Measurements from ENCODE around the gene SLC39A8. TPM values are rescaled to one million over a fixed set of nuclear protein-coding genes. Genes with fewer than 3 reads are reported as not detected.
A peak's percentile ranks its signal among the peaks of the same experiment; 100 is the strongest.

Gene SLC39A8
- total RNA-seq, 1 experiment from 2014 or later = 340 TPM

DNA sequence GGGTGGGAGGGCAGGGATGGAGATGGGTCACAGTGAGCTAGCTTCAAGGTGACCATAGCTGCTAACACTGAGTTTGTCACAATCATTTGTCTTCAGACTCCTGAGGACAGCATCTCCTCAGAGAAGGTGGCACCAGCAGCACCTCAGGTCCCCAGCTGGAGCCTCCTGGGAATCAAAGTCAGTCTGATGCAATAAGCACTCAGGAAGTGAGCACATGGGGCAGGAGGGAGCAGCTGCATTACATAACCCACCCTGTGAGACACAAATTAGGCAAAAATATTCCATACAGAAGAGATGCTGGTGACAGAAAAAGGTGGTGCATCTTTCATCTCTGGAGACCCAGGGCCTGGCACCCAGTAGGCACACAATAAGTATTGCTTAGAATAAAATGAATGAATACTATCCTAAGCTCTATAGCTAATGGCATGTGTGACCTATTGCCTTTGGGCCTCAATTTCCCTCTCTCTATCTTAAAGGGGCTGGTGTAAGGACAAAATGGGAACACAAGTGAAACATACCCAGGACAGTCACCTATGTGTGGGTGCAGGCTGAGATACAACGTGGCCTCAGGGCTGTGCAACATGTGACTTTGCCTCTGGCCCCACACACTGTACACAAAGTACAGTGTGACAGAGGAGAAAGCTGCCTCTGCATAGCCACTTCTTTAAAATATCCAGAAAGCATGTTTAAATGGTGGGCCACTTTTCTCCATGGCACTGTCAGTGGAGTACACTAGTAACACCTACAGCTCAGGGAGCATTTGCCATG is 37.1 kb downstream of the SLC39A8 start:
- peak overlapping the region; percentile 90 for H3K27ac ChIP-seq (ENCODE audit: low read length)
- peaks cover 50% of the 10 kb centered on the region for H3K36me3 ChIP-seq (ENCODE audit: insufficient read depth, low read length)
- peaks cover 91% of the 10 kb centered on the region for H3K79me2 ChIP-seq (ENCODE audit: low read length)
- peak overlapping the region; percentile 12; the same call in 1 of the 2 replicates for H3K4me3 ChIP-seq (ENCODE audit: low read length)
- H4K20me1 ChIP-seq (ENCODE audit: insufficient read depth, low read depth, low read length) = no peaks in the 10 kb centered on the region
- H3K4me2 ChIP-seq (ENCODE audit: low read depth, low read length, poor library complexity, severe bottlenecking) = peak overlapping the region; percentile 61
- no peaks in the 10 kb centered on the region for H3K27me3 ChIP-seq (ENCODE audit: low read length)
- no peaks in the 10 kb centered on the region for H3K9me3 ChIP-seq (ENCODE audit: low read length)
- no peak overlapping the region for H2AFZ ChIP-seq (ENCODE audit: low read length)
- H3K9ac ChIP-seq (ENCODE audit: low read length) = peak overlapping the region; percentile 56
- peaks cover 97% of the 10 kb centered on the region for H3K4me1 ChIP-seq (ENCODE audit: low read length)
- DNase-seq = peak; percentile 88
- no peaks in the 10 kb centered on the region for H3K9me2 ChIP-seq (replicated peaks; ENCODE audit: insufficient read depth, low read length)

DNA sequence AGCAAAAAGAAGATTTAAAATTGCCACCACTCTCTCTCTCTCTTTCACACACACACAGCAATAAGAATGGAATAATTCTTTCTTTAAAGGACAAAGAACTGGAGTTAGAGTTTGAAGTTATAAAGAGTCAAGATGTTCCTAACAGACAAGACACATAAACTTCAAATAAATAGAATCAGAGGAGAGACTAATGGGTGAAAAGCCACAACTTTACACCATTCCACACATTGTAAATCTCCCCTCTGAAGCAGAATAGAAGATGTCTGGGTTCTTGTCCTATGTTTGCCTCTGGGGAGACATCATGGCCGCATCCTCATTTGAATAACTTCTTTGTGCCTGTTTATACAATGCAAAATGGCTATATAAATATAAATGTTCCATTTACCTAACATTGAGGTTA is 39.6 kb downstream of the SLC39A8 start:
- Histone ChIP-seq H3K4me2 (ENCODE audit: low read depth, low read length, poor library complexity, severe bottlenecking) (no peak overlapping the region), H3K36me3 (ENCODE audit: insufficient read depth, low read length) (peaks cover 47% of the 10 kb centered on the region), H3K27me3 (ENCODE audit: low read length) (no peaks in the 10 kb centered on the region), H3K9ac (ENCODE audit: low read length) (no peak overlapping the region), H4K20me1 (ENCODE audit: insufficient read depth, low read depth, low read length) (no peaks in the 10 kb centered on the region), H3K9me3 (ENCODE audit: low read length) (no peaks in the 10 kb centered on the region), H3K79me2 (ENCODE audit: low read length) (peaks cover 84% of the 10 kb centered on the region), H3K4me1 (ENCODE audit: low read length) (peaks cover 98% of the 10 kb centered on the region), H3K9me2 (replicated peaks; ENCODE audit: insufficient read depth, low read length) (no peaks in the 10 kb centered on the region), H2AFZ (ENCODE audit: low read length) (no peak overlapping the region), H3K4me3 (ENCODE audit: low read length) (no peak overlapping the region), H3K27ac (ENCODE audit: low read length) (peak overlapping the region; percentile 1; the same call in 1 of the 2 replicates)
- no peak for DNase-seq

- Histone ChIP-seq H3K4me3 (ENCODE audit: low read length) (no peak overlapping the region), H3K9ac (ENCODE audit: low read length) (no peak overlapping the region), H3K4me1 (ENCODE audit: low read length) (peaks cover 89% of the 10 kb centered on the region), H3K4me2 (ENCODE audit: low read depth, low read length, poor library complexity, severe bottlenecking) (peak overlapping the region; percentile 55), H3K9me2 (replicated peaks; ENCODE audit: insufficient read depth, low read length) (no peaks in the 10 kb centered on the region), H3K27me3 (ENCODE audit: low read length) (no peaks in the 10 kb centered on the region), H4K20me1 (ENCODE audit: insufficient read depth, low read depth, low read length) (no peaks in the 10 kb centered on the region), H3K27ac (ENCODE audit: low read length) (peak overlapping the region; percentile 69), H3K9me3 (ENCODE audit: low read length) (no peaks in the 10 kb centered on the region), H3K79me2 (ENCODE audit: low read length) (peaks cover 81% of the 10 kb centered on the region), H3K36me3 (ENCODE audit: insufficient read depth, low read length) (peaks cover 63% of the 10 kb centered on the region), H2AFZ (ENCODE audit: low read length) (no peak overlapping the region)
- DNase-seq = no peak
Measured at GRCh38 chr4:102302762-102303161, 42.5 kb downstream of the SLC39A8 start.

GRCh38 chr4:102301167-102301566 is 44.1 kb downstream of the SLC39A8 start:
- peak; percentile 57 for DNase-seq
- no peaks in the 10 kb centered on the region for H3K9me3 ChIP-seq (ENCODE audit: low read length)
- peaks cover 65% of the 10 kb centered on the region for H3K36me3 ChIP-seq (ENCODE audit: insufficient read depth, low read length)
- no peaks in the 10 kb centered on the region for H3K9me2 ChIP-seq (replicated peaks; ENCODE audit: insufficient read depth, low read length)
- no peak overlapping the region for H3K4me3 ChIP-seq (ENCODE audit: low read length)
- no peak overlapping the region for H3K9ac ChIP-seq (ENCODE audit: low read length)
- no peak overlapping the region for H2AFZ ChIP-seq (ENCODE audit: low read length)
- H3K4me1 ChIP-seq (ENCODE audit: low read length) = peaks cover 86% of the 10 kb centered on the region
- H3K79me2 ChIP-seq (ENCODE audit: low read length) = peaks cover 80% of the 10 kb centered on the region
- no peaks in the 10 kb centered on the region for H3K27me3 ChIP-seq (ENCODE audit: low read length)
- H3K27ac ChIP-seq (ENCODE audit: low read length) = peak overlapping the region; percentile 69
- H3K4me2 ChIP-seq (ENCODE audit: low read depth, low read length, poor library complexity, severe bottlenecking) = peak overlapping the region; percentile 55
- no peaks in the 10 kb centered on the region for H4K20me1 ChIP-seq (ENCODE audit: insufficient read depth, low read depth, low read length)

GRCh38 chr4:102299354-102300107 is 45.8 kb downstream of the SLC39A8 start:
- DNase-seq = peak; percentile 76
- Histone ChIP-seq H2AFZ (ENCODE audit: low read length) (no peak overlapping the region), H3K36me3 (ENCODE audit: insufficient read depth, low read length) (peaks cover 65% of the 10 kb centered on the region), H3K27ac (ENCODE audit: low read length) (peak overlapping the region; percentile 16; the same call in 1 of the 2 replicates), H3K9me2 (replicated peaks; ENCODE audit: insufficient read depth, low read length) (no peaks in the 10 kb centered on the region), H4K20me1 (ENCODE audit: insufficient read depth, low read depth, low read length) (no peaks in the 10 kb centered on the region), H3K79me2 (ENCODE audit: low read length) (peaks cover 80% of the 10 kb centered on the region), H3K27me3 (ENCODE audit: low read length) (no peaks in the 10 kb centered on the region), H3K9ac (ENCODE audit: low read length) (no peak overlapping the region), H3K9me3 (ENCODE audit: low read length) (no peaks in the 10 kb centered on the region), H3K4me3 (ENCODE audit: low read length) (no peak overlapping the region), H3K4me1 (ENCODE audit: low read length) (peaks cover 77% of the 10 kb centered on the region), H3K4me2 (ENCODE audit: low read depth, low read length, poor library complexity, severe bottlenecking) (peak overlapping the region; percentile 4)

GRCh38 chr4:102298716-102299115 is 46.6 kb downstream of the SLC39A8 start:
- Histone ChIP-seq H3K9me2 (replicated peaks; ENCODE audit: insufficient read depth, low read length) (no peaks in the 10 kb centered on the region), H3K36me3 (ENCODE audit: insufficient read depth, low read length) (peaks cover 62% of the 10 kb centered on the region), H3K27ac (ENCODE audit: low read length) (peak overlapping the region; percentile 16; the same call in 1 of the 2 replicates), H3K79me2 (ENCODE audit: low read length) (peaks cover 81% of the 10 kb centered on the region), H3K4me1 (ENCODE audit: low read length) (peaks cover 69% of the 10 kb centered on the region), H3K4me2 (ENCODE audit: low read depth, low read length, poor library complexity, severe bottlenecking) (peak overlapping the region; percentile 4), H4K20me1 (ENCODE audit: insufficient read depth, low read depth, low read length) (no peaks in the 10 kb centered on the region), H3K27me3 (ENCODE audit: low read length) (no peaks in the 10 kb centered on the region), H3K9me3 (ENCODE audit: low read length) (no peaks in the 10 kb centered on the region), H3K4me3 (ENCODE audit: low read length) (no peak overlapping the region), H2AFZ (ENCODE audit: low read length) (no peak overlapping the region), H3K9ac (ENCODE audit: low read length) (no peak overlapping the region)
- DNase-seq = no peak

GRCh38 chr4:102295153-102295862 is 50.0 kb downstream of the SLC39A8 start:
- Histone ChIP-seq H3K9ac (ENCODE audit: low read length) (no peak overlapping the region), H3K4me1 (ENCODE audit: low read length) (peaks cover 36% of the 10 kb centered on the region), H3K27me3 (ENCODE audit: low read length) (no peaks in the 10 kb centered on the region), H3K36me3 (ENCODE audit: insufficient read depth, low read length) (peaks cover 78% of the 10 kb centered on the region), H3K9me3 (ENCODE audit: low read length) (no peaks in the 10 kb centered on the region), H3K4me2 (ENCODE audit: low read depth, low read length, poor library complexity, severe bottlenecking) (no peak overlapping the region), H3K4me3 (ENCODE audit: low read length) (no peak overlapping the region), H2AFZ (ENCODE audit: low read length) (no peak overlapping the region), H4K20me1 (ENCODE audit: insufficient read depth, low read depth, low read length) (no peaks in the 10 kb centered on the region), H3K79me2 (ENCODE audit: low read length) (peaks cover 86% of the 10 kb centered on the region), H3K9me2 (replicated peaks; ENCODE audit: insufficient read depth, low read length) (no peaks in the 10 kb centered on the region), H3K27ac (ENCODE audit: low read length) (no peak overlapping the region)
- DNase-seq = no peak

- peaks cover 61% of the 10 kb centered on the region for H3K36me3 ChIP-seq (ENCODE audit: insufficient read depth, low read length)
- no peak overlapping the region for H3K4me3 ChIP-seq (ENCODE audit: low read length)
- H3K9ac ChIP-seq (ENCODE audit: low read length) = no peak overlapping the region
- no peak overlapping the region for H2AFZ ChIP-seq (ENCODE audit: low read length)
- H3K79me2 ChIP-seq (ENCODE audit: low read length) = peaks cover 87% of the 10 kb centered on the region
- H3K4me2 ChIP-seq (ENCODE audit: low read depth, low read length, poor library complexity, severe bottlenecking) = no peak overlapping the region
- no peaks in the 10 kb centered on the region for H3K9me3 ChIP-seq (ENCODE audit: low read length)
- H3K27me3 ChIP-seq (ENCODE audit: low read length) = no peaks in the 10 kb centered on the region
- no peaks in the 10 kb centered on the region for H3K4me1 ChIP-seq (ENCODE audit: low read length)
- H4K20me1 ChIP-seq (ENCODE audit: insufficient read depth, low read depth, low read length) = no peaks in the 10 kb centered on the region
- no peaks in the 10 kb centered on the region for H3K9me2 ChIP-seq (replicated peaks; ENCODE audit: insufficient read depth, low read length)
- H3K27ac ChIP-seq (ENCODE audit: low read length) = no peak overlapping the region
- DNase-seq = no peak
Measured at GRCh38 chr4:102288497-102288896, 56.8 kb downstream of the SLC39A8 start.
